Inferior parietal cortex (tissue), 1 donor: Measurements from ENCODE around the gene NMT1.
"Not testable (repeated sequence)": the region's sequence is repeated elsewhere in the genome, so short reads cannot be mapped to it uniquely, and the experiment has no call there.

ENCODE experiments used
- DNase-seq: peaks from one replicate; pipeline ENCODE4 v3.0.0-alpha.2; 2016; ENCODE audit errors: extremely low spot score

NMT1 gene

DNA sequence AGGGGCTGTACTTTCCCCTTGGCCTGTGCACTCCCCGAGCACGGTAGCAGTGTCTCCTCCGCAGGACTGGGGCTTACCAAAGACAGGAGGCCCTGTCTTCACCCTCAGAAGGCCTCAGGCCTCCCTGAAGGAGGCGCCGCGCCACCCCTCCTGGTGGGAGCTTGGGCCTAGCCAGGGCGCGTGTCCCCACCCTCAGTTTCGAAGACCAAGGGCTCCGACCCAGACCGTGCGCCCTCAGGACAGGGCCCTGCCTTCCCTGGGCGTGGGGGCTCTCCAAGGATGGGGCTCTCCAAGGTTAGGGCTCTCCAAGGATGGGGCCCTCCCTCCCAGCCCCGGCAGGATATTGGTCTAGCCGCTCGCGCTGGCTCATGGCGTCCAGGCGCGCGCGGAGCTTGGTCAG lies 59.4 kb downstream of the NMT1 start:
- DNase-seq, result no peak

DNA sequence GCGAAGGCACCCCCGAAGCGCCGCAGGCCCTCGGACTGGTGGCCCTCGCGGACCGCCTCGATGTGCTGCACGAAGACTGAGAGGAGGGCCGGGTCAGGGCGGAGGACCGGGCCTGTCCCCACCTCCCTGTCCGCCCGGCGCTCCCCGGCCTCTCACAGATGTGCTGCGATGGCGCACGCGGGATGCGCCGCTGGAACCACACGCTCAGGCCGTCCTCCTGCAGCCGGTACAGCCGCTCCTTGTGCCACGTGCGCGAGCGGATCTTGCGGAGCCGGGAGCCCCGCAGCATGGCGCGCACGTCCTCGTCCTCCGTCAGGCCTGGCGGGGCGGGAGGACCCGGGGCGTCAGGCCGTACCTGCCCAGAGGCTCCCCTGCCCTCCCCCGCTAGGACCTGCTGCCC lies 59.9 kb downstream of the NMT1 start:
- DNase-seq, result no peak

DNA sequence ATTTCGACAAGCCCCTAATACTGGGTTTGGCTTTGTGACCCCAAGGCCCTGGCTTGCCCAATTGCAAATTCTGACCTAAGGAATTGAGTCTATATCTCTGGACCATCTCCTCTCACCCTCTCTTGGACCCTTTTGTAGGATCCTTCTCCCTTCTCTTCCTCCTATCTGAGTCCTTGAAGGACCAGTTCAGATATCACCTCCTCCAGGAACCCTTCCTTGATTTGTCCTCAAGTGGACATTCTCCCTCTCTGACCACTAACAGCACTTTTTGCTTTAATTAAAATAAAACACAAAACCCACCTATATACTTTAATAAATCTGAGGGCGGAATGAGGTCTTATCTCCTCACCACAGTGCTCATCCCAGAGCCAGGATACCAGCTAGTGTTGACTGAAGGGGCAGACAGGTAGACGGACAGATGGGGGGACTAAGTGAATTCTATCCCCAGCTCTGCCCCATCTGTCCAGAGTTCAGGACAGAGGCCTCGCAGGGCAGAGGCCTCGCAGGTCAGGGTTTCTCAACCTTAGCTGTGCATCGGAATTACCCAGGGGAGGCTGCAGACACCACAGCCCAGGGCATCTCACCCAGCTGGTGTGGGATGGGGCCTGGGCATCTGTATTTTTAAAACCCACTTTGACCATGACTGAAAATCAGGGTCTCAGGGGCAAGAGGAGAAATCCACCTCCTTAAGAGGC lies 62.1 kb downstream of the NMT1 start:
- no peak for DNase-seq

DNA sequence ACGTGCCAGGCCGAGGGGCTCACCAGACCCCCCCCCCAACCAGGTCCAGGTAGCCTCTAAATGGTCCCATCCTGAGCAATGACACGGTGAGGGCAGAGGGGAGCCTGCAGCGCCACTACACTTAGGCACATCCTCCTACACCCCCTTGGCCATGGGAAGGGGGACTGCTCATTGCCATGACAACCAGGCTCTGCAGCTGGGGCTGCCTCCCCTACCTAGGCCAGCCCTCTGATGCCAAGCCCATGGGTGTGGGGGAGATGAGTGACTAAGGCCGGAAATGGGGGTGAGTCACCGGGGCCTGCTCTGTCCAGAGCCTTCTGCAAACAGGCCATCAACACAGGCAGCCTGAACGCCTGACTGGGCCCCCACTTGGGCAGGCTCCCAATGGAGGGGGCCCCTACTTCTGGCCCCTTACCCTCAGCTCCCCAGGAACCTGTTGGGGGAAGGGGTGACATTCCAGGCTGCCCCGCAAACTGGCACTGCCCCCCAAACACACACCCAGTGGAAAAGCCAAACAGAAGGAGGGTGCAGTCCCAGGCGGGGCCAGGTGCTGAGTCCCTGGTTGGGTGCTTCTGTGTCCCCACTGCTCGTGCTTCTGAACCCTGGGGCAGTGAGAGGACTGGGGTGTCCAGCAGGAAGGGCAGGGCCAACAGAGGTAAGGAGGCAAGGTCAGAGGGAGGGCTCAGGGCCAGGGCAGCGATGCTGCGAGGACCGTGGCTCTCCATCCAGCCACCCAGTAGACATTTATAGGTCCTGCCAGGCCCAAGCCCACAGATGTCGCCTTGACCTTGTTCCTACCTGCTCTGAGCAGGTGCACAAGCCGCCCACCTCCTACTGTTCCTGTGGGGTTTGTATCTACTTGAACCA lies 63.0 kb downstream of the NMT1 start:
- no peak for DNase-seq

DNA sequence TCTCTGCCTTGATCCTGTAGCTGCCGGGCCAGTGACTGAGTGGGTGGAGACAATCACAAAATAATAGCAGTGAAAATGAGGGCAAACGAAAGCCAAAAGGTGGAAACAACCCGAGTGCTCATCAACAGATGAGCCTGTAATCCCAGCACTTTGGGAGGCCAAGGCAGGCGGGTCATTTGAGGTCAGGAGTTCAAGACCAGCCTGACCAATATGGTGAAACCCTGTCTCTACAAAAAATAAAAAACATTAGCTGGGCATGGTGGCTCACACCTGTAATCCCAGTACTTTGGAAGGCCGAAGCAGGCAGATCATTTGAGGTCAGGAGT lies 63.6 kb downstream of the NMT1 start:
- not testable (repeated sequence) for DNase-seq

DNA sequence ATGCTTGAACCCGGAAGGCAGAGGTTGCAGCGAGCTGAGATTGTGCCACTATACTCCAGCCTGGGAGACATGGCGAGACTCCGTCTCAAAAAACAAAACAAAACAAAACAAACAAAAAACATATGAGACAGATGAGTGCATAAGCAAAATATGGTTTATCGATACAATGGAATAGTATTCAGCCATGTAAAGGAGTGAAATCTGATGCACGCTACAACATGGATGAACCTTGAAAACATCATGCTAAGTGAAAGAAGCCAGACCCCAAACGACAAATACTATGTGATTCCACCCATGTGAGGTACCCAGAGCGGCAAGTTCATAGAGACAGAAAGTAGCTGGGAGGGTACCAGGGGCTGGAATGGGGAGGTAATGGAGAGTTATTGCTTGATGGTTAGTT lies 64.4 kb downstream of the NMT1 start:
- DNase-seq, result no peak

DNA sequence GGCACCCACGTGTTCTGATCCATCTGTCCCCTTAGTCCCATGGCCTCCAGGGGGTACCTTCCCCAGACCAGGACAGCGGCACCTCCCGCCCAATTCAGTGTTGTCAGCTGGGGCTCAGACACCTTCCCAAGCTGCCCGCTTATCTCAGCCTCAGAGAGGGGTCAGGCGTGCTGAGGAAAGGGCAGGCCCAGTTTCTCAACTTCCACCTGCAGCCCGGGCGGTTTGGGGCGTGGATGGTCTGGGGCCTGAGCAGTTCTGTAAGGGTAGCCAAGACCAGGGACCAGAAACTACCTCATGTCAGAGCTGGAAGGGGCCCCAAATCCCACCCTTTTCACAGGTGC lies 66.1 kb downstream of the NMT1 start:
- no peak for DNase-seq

DNA sequence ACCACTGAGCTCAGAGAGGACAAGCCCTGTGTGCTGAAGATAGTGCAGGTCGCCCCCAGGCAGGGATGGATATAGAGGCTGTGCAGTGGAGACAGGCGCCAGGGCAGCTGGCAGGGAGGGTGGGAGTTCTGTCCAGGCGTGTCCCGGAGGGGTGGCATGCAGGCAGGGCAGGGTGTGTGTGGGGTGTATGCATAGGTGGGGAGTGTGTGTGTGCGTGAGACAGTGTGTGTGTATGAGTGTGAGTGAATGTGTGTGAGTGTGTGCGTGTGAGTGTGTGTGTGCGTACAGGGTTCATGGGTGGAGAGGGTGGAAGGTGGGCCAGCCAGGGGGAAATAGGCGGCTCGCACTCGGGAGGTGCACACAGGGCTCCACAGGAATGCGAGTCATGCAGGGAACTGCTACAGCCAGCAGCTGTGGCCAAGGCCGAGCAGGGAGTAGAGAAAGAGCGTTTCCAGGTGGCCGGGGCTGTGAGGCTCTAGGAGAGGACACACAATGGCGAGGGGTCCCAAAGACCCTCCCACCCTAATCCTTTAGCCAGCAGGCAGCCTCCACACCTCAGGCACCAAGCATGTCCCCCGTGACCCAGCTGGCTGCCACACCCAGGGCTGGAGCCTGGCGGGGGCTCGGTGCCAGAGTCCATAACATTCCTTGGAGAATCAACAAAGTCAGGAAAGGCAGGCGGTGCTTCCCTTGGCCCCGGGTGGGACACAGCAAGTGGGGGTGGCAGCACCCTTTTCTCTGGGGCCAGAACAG lies 66.6 kb downstream of the NMT1 start:
- DNase-seq, result no peak

DNA sequence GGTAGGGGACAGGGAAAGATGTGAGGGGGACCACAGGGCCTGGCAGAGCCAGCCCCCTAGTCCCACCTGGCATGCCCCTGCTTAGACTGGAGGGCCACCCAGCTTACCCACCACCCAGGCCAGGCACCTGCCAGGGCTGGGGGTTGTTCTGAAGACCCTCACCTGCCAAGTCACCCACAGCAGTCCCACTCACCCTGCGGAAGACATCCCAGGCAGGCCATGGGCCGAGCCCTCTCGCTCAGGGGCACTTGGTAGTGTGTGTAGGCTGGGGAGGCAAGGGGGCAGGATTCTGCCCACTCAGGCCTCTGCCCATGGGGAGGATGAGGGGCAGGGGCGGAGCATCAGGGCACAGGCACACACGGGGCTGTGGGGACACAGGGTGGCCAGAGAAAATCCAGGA lies 67.2 kb downstream of the NMT1 start:
- no peak for DNase-seq

DNA sequence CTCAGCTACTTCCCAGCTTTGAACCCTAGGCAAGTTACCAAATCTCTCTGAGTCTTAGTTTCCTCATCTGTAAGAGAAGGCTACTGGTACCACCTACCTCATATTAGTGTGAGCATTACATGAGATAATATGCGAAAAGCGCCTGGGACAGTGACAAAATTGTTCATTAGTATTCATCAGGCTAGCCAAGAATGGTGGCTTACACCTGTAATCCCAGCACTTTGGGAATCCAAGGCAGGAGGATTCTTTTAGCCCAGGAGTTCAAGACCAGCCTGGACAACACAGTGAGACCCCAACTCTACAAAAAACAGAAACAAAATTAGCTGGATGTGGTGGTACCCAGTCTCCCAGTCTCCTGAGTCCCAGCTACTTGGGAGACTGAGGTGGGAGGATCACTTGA lies 67.9 kb downstream of the NMT1 start:
- DNase-seq, result no peak

DNA sequence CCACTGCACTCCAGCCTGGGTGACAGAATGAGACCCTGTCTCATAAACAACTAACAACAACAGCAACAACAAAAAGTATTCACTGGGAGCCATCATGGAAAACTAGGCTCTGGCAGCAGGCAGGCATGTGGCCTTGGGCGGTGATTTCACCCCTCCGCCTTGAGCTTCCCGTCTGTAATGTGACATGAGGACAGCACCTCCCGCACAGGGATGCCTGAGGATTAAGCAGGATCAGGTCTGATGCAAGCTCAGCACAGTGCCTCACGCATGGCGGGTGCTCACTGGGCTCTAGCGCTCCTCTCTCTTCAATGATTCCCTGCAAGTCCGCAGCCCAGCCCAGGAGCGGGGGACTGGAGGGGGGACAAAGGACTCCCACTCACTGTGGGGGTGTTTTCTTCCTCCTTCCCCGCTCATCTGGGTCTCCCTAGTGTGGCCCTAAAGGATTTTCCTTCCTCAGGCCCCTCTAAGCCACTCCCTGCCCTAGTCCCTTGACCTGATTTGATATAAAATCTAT lies 68.4 kb downstream of the NMT1 start:
- DNase-seq, result no peak

DNA sequence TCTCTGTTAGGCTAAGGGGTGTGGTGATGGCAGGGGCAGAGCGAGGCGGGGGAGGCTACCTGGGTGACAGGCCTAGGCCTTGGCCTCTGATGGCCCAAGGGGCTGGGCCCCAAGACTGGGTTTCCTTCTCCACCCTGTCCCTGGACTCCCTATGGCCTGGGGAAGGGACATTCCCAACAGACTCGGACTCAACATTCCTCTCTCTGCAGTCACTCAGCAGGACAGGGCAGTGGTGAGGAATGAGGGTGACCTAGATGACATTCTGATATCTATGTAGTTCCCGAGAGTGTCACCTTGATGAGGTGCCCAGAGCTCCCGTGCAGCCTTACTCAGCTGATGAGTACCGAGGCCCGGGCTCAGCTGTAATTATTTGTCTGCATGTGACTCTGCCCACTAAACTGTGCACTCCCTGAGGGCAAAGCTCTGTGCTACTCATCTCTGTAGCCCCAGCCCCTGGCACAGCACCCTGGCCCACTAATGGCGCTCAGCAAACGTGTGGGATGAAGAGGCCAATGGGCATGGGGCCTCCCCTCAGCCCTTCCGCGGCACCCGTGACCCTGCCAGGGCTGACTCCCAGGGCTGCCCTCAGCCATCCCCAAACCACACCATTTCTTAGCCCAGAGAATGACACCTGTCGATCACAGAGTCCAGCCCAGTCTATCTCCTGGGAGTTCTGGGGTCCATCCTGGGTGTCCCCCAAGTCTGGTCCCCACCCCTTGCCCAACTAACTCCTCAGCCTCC lies 69.0 kb downstream of the NMT1 start:
- no peak for DNase-seq

DNA sequence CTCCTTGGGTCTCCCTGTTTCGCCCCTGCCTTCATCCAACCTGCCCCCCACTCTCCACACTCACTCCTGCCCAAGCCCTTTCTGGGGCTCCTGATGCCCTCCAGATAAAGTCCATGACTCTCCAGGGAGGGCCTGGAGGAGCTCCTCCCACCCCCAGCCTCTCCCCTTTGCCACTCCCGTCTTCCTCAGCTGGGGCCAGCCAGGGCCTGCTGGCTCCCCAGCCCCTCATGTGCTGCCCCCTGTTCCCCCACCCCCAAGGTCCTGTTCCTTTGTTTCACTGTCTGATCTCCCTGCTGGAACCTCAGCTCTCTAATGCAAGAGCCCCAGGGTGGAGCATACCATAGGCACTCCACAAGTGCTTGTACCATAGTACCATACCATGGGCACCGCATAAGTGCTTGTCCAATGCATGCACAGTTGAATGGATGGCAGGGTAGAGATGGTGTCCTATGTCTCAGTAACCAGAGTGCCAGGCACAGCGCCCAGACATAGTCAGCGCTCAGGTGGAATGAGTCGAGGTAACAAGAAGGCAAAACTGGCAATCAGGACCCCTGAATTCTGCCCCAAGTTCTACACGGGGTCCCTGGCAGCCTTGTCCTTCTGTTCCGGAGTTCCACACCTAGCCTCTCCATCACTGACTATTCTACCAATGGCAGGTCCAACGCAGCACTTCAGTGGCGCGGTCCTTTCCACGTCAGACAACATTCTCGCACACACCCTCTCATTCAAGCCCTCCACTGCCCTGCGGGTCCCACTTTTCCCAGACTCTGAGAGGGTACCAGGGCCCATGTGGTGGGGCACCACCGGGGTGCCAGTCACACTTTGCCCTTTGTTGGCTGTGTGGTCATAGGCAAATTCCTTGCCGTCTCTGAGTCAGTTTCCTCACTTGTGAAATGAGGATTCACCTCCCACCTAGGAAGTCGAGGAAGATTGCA lies 69.8 kb downstream of the NMT1 start:
- DNase-seq, result no peak

DNA sequence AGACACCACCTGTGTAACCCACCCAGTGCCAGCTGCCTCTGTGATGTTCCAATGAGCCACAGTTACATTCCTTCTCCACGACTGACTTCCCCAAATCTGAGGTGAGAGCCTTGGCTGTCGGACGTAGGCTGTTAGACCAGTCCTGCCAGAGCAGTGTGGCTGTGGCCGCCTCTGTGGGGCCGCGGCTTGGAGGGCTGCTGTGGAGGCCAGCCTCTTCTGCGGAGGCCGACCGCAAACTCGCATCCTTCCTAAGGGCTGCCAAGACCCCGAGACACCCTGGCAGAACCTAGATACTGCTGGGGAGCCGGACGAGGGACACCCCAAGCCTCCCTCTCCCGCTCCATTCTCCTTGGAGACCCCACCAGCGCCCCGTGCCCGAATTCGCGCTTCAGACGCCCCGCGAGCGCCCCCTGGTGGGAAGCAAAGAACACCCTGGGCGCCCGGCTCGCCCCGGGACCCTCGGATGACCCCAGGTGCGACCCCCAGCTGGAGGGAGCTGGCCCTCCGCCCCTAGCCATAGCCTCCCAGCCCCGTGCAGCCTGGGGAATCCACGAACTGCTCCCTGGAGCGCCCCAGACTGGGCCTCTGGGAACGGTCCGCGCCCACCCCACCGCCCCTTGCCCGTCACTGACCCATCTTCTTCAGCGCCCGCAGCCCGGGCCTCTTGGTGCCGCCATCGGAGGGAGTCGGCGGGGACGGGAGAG lies 70.7 kb downstream of the NMT1 start:
- no peak for DNase-seq

DNA sequence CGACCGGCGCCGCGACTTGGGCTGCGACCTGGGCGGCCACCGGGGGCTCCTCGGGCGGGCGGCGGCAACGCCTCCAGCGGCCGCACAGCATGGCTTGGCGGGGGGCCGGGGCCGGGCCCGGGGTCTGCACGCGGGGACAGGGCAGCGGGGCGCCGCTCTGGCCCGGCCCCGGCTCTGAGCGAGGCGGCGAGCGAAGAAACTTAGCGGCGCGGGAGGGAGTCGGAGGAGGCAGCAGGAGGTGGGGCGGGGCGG lies 71.1 kb downstream of the NMT1 start, which contains the start of gene PLCD3:
Gene PLCD3, minus strand, starts transcription at position 196 of the 252 bp plus-strand sequence. Its CDS starts 105 bp downstream, at position 91.
- DNase-seq, result no peak

DNA sequence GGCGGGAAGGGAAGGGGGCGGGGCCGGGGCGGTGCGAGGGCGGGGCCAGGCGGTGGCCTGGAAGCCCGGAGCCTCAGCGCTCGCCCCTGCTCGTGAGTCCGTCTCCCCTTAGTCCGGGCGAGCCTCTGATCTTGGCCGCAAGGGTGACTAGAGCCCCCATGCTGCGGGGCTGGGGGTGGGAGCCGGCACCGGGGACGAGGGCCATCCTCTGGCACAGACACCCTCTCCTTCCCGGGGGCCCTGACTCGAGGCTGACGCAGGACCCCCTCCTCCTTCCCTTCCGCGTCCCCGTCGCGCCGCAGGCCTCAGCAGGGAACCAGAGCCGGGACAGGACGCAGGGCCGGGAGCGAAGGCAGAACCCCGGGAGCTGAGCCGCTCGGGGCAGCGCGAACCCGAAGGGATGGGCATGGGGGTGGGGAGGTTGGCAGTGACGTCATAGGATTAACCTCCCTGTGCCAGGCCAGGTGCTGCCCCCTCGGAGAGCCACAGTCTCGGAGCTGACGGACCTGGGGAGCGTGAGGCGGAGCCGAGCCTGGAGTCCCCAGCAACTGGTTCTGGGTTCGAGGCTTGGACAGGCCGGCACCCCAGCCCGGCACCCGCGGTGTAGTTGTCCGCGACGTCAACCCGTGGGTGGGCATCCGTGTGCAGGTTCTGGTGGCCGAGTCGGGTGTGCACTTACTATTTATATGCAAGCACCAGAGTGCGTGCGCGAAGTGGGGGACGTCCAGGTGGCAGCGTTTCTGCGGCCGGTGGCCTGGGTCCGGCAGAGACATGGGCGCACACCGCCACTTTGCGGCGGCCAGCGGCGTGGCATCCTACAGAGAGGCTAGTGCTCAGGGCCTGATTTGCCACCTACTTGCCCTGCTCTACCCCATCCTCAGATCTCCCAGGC lies 71.7 kb downstream of the NMT1 start:
- DNase-seq, result peak; percentile 60

DNA sequence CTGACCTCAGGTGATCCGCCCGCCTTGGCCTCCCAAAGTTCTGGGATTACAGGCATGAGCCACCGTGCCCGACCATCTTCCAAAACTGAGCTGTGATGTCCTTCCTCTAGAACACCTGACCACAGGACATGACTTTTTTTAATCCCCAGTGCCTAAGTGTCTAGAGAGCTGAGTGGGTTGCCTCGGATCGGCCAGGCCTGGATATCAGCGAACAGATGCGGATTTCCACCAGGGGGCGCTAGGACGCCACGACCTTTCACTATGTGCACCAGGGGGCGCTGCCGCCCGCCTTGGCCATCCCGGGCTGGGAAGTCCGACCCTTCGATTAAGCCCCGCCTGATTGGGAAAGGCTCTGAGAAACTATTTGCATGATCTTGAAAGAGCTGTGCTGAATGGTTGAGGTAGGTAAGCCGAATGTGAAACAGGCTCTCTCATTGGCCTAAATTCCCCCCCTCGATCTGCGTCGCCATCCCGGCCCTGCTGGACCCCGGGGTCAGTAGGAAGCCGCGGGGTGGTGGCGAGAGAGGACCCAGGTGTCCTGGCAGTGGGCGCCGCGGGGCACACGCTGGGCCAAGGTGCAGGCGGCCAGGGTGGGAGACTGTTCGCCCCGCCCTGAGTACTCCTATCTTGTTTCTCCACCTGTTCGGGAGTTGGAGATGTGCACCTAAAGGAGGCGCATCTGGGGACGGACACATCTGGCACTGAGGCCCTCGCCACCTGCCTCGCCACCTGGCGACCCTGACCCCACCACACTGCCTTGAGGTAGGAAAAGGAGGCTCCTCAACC lies 74.3 kb downstream of the NMT1 start, which contains the start of gene ACBD4:
Gene ACBD4, plus strand, starts transcription at position 496 of the 786 bp plus-strand sequence. CDS start 458 bp downstream, outside the sequence.
- DNase-seq, result peak; percentile 96
